Thyroid gland (tissue), 4 donors: ENCODE results near the gene SIM2.

Source experiments
- POLR2A ChIP-seq, 2 donors: fragments of 450-650 bp; IDR thresholded peaks; one replicate each; pipeline ENCODE4 v1.6.1; 2017; ENCODE audit warnings: antibody characterized with exemption in 2 of 2, mild to moderate bottlenecking in 2 of 2, moderate library complexity in 1 of 2
- TF ChIP-seq, protein P1 (sequence below), 6 experiments: fragments of 200-600 bp in 3 of 6; fragments of 450-650 bp in 3 of 6; sonication (generic) in 3 of 6; IDR thresholded peaks; one replicate each; pipeline ENCODE4 v1.5.1; 2016 to 2019; ENCODE audit warnings: antibody characterized with exemption in 6 of 6, mild to moderate bottlenecking in 2 of 6, inconsistent platforms in 1 of 6, moderate library complexity in 1 of 6

DNA sequence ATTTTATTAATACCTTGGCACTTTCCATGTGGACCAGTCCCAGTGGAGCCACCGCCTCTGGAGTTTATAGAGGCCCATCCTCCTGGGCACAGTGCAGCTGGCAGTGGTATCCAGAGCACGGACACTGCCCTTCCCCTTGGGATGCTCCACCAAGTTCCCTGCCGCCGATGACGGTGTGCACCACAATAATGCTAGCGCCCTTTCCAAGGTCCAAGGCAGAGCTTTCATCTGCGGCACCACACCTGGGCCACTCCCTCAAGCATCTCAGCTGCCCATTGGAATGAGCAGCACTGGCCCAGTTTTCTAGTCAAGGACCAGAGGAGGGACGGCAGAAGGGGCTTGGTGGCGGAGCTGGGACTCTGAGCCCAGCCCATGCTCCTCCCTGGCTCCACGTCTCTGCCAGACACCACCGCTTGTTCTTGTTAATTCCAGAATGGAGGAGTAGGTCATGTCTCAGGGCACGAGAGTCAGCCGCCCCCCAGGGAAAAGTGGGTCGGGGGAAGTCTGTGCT lies 24.5 kb downstream of the SIM2 start:
- TF ChIP-seq, protein P1, sequence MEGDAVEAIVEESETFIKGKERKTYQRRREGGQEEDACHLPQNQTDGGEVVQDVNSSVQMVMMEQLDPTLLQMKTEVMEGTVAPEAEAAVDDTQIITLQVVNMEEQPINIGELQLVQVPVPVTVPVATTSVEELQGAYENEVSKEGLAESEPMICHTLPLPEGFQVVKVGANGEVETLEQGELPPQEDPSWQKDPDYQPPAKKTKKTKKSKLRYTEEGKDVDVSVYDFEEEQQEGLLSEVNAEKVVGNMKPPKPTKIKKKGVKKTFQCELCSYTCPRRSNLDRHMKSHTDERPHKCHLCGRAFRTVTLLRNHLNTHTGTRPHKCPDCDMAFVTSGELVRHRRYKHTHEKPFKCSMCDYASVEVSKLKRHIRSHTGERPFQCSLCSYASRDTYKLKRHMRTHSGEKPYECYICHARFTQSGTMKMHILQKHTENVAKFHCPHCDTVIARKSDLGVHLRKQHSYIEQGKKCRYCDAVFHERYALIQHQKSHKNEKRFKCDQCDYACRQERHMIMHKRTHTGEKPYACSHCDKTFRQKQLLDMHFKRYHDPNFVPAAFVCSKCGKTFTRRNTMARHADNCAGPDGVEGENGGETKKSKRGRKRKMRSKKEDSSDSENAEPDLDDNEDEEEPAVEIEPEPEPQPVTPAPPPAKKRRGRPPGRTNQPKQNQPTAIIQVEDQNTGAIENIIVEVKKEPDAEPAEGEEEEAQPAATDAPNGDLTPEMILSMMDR (IDR thresholded peaks at IDR 0.05): no peak
- no peak for TF ChIP-seq POLR2A (IDR thresholded peaks at IDR 0.05)
